ENCODE data around the gene AURKAIP1.

AURKAIP1 gene

GRCh38 chr1:1345860-1346500, 29.0 kb downstream of the AURKAIP1 start:
- no peak for FAIRE-seq

GRCh38 chr1:1345384-1345783, 29.6 kb downstream of the AURKAIP1 start:
- FAIRE-seq = no peak

GRCh38 chr1:1344655-1345361, 30.2 kb downstream of the AURKAIP1 start:
- FAIRE-seq = no peak

GRCh38 chr1:1343811-1344421, 31.1 kb downstream of the AURKAIP1 start:
- FAIRE-seq = no peak

- no peak for FAIRE-seq
Observed at GRCh38 chr1:1342584-1343115, 32.4 kb downstream of the AURKAIP1 start.

- no peak for FAIRE-seq
Observed at GRCh38 chr1:1342061-1342562, 32.9 kb downstream of the AURKAIP1 start.

GRCh38 chr1:1341549-1342021, 33.4 kb downstream of the AURKAIP1 start:
- no peak for FAIRE-seq

- FAIRE-seq = no peak
Observed at GRCh38 chr1:1340791-1341548, 34.0 kb downstream of the AURKAIP1 start.

GRCh38 chr1:1340185-1340584, 34.8 kb downstream of the AURKAIP1 start:
- FAIRE-seq = no peak

- FAIRE-seq = no peak
Observed at GRCh38 chr1:1338278-1338677, 36.7 kb downstream of the AURKAIP1 start.

GRCh38 chr1:1337793-1338147, 37.2 kb downstream of the AURKAIP1 start:
- FAIRE-seq = no peak

GRCh38 chr1:1336931-1337792, 37.8 kb downstream of the AURKAIP1 start:
- no peak for FAIRE-seq

GRCh38 chr1:1336446-1336845, 38.6 kb downstream of the AURKAIP1 start:
- no peak for FAIRE-seq

- no peak for FAIRE-seq
Observed at GRCh38 chr1:1335792-1336248, 39.2 kb downstream of the AURKAIP1 start.

GRCh38 chr1:1335283-1335682, 39.7 kb downstream of the AURKAIP1 start:
- no peak for FAIRE-seq

- FAIRE-seq = no peak
Observed at GRCh38 chr1:1334835-1335234, 40.2 kb downstream of the AURKAIP1 start.

- FAIRE-seq = no peak
Observed at GRCh38 chr1:1333551-1334241, 41.3 kb downstream of the AURKAIP1 start.

GRCh38 chr1:1332774-1333480, 42.1 kb downstream of the AURKAIP1 start:
- FAIRE-seq = no peak

GRCh38 chr1:1332031-1332755, 42.8 kb downstream of the AURKAIP1 start:
- FAIRE-seq = no peak
